ENCODE results near the gene SNX20.

The SNX20 gene

GRCh38 chr16:50702725-50703124, 21.6 kb upstream of the SNX20 start:
- TF ChIP-seq CTCF (IDR thresholded peaks at IDR 0.05; ENCODE audit: insufficient read depth, missing control alignments), result no peak
- no peak for FAIRE-seq
- DNase-seq (ENCODE audit: insufficient read length, low spot score), result no peak

GRCh38 chr16:50699326-50700159, 18.4 kb upstream of the SNX20 start:
- no peak for DNase-seq (ENCODE audit: insufficient read length, low spot score)
- no peak for TF ChIP-seq CTCF (IDR thresholded peaks at IDR 0.05; ENCODE audit: insufficient read depth, missing control alignments)
- FAIRE-seq, result no peak

- no peak for TF ChIP-seq CTCF (IDR thresholded peaks at IDR 0.05; ENCODE audit: insufficient read depth, missing control alignments)
- DNase-seq (ENCODE audit: insufficient read length, low spot score), result no peak
- no peak for FAIRE-seq
Measured at GRCh38 chr16:50697881-50698767, 17.0 kb upstream of the SNX20 start.

- FAIRE-seq, result no peak
- no peak for TF ChIP-seq CTCF (IDR thresholded peaks at IDR 0.05; ENCODE audit: insufficient read depth, missing control alignments)
Measured at GRCh38 chr16:50697421-50697715, 16.3 kb upstream of the SNX20 start.

GRCh38 chr16:50696575-50697420, 15.7 kb upstream of the SNX20 start:
- TF ChIP-seq CTCF (IDR thresholded peaks at IDR 0.05; ENCODE audit: insufficient read depth, missing control alignments), result no peak
- FAIRE-seq, result no peak
- no peak for DNase-seq (ENCODE audit: insufficient read length, low spot score)

More at GRCh38 chr16:50697421-50697715, 16.3 kb upstream of the SNX20 start:
- no peak for DNase-seq (ENCODE audit: insufficient read length, low spot score)

GRCh38 chr16:50696126-50696525, 15.0 kb upstream of the SNX20 start:
- no peak for TF ChIP-seq CTCF (IDR thresholded peaks at IDR 0.05; ENCODE audit: insufficient read depth, missing control alignments)
- no peak for FAIRE-seq
- no peak for DNase-seq (ENCODE audit: insufficient read length, low spot score)
